ENCODE data around the gene POC1B.

POC1B gene

GRCh38 chr12:89494411-89495231 is 31.2 kb downstream of the POC1B start:
- DNase-seq = no peak

DNA sequence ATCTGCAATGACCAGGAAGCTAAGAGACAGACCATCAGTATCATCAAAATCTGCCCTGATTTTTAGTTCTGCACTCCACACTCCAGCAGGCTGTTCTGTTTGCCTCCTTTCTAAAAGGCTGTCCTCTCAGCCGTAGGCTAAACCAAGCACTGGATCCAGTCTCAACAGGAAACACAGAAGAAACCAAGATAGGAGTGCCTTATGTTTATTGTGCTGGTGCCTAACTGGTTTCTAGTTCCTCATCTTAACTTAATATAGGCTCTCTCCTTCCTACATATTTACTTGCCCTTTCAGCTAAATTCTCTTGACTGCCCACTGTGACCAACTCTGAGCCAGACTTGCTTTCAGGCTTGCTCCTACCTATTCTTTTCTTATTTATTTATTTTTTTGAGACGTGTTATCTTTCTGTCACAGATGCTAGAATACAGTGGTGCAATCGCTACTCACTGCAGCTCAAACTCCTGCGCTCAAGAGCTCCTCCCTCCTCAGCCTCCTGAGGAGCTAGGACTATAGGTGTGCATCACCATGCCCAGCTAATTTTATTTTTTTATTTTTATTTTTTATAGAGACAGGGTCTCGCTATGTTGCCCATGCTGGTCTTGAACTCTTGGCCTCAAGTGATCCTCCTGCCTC is 32.1 kb downstream of the POC1B start:
- no peak for DNase-seq

DNA sequence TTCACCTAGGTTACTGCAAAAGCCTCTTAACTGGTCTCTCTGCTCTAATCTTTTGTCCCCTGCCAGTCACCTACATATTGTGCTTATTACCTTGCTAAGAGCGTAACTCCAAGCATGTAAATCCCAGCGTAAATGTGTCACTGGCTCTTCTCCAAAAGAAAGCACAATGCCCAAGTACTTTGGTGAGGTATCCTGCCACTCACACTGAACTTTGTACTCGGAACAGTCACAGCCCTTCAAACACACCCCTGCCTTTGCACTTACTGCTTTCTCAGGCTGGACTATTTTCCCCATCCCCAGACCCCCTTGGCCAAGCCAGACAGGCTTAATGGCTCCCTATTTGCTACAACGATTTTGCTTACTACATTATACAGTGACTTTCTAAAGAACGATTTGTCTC is 33.0 kb downstream of the POC1B start:
- DNase-seq = no peak

GRCh38 chr12:89490922-89491321 is 34.9 kb downstream of the POC1B start:
- no peak for DNase-seq

GRCh38 chr12:89486264-89486663 is 39.6 kb downstream of the POC1B start:
- no peak for DNase-seq

- no peak for DNase-seq
Measured at GRCh38 chr12:89484470-89484869, 41.4 kb downstream of the POC1B start.

GRCh38 chr12:89481213-89481914 is 44.5 kb downstream of the POC1B start:
- no peak for DNase-seq

- DNase-seq = no peak
Measured at GRCh38 chr12:89479982-89480381, 45.9 kb downstream of the POC1B start.

GRCh38 chr12:89477633-89478279 is 48.1 kb downstream of the POC1B start:
- DNase-seq = no peak

DNA sequence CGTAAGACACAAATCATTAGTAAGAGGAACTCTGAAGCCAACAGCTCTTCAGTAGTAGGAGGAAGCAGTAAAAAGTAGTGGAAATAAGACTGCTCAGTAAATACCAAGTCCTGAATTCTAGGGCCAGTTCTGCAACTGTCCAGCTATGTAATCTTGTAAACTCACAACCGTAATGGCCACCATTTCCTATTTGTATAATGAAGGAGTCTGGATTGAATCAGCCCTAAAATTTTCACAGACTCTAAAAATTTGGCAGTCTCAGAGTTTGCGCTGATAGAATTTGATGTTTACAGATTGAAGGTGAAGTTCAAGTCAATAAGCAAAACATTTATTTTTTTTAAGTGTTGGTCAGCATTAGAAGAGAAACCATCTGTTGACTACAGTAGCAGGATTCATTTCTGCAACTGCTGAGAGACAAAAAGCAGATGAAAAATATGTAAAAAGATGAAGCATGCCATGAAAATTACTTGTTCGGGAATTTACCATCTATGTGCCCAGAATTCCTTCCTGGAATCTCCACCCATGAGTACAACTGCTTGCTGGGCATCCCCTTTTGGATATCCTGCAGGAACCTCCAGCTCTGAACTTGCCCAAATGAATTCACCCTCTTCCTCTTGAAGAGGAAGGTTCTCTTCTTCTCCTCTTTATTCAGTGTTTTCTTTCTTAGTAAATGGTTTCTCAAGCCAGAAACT is 48.8 kb downstream of the POC1B start:
- no peak for DNase-seq

DNA sequence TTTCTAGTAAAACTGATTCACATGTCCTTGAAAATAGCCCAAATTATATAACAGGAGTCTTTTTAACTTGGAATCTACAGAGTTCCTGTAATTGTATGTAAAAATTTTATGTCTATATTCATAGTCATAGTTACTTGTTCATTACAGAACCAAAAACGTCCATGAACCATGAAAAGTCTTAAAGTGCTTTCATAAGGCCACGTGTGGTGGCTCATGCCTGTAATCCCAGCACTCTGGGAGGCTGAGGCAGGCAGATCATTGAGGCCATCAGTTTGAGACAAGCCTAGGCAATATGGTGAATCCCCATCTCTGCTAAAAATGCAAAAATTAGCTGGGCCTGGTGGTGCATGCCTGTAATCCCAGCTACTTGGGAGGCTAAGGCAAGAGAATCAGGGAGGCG is 49.6 kb downstream of the POC1B start:
- DNase-seq = no peak

GRCh38 chr12:89475203-89475990 is 50.5 kb downstream of the POC1B start:
- DNase-seq = no peak

DNA sequence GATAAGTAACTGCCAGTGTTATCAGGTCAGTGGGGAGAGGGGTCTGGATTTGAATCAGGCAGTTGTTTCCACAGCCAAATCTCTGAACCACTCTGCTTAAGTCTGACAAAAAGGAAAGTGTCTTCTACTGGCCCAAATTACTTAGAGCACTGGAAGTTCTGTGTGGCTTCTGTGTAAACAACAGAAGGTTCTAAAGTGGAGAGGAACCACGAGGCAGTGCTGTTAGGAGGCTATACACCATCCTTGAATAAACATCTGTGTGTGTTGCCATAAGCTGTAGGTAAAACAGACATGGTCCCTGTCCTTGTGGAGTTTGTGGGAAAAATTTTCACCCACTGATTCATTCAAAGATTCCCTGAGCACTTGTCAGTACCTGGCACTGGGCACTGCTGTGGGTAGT is 51.2 kb downstream of the POC1B start:
- no peak for DNase-seq

DNA sequence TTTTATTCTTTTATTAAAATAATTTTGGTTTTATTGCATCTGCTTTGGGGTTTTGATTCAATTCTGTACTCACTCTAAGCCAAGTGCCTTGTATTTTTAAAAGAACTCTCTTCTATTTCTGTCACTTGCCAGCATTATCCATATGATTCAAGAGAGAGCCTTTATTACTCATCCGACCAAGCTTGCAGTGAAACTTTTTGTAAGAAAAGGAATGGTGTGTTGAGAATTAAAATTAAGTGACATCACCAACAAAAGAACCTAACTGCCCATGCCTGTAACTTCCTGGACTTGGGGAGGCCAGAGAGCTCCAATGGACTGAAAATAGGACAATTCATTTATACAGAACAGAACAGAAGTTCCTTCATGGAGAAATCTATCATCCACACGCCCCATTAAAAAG is 53.3 kb downstream of the POC1B start:
- no peak for DNase-seq

GRCh38 chr12:89470741-89471509 is 54.9 kb downstream of the POC1B start:
- DNase-seq = no peak

GRCh38 chr12:89469361-89469760 is 56.5 kb downstream of the POC1B start:
- DNase-seq = no peak

GRCh38 chr12:89468648-89469326 is 57.1 kb downstream of the POC1B start:
- no peak for DNase-seq

DNA sequence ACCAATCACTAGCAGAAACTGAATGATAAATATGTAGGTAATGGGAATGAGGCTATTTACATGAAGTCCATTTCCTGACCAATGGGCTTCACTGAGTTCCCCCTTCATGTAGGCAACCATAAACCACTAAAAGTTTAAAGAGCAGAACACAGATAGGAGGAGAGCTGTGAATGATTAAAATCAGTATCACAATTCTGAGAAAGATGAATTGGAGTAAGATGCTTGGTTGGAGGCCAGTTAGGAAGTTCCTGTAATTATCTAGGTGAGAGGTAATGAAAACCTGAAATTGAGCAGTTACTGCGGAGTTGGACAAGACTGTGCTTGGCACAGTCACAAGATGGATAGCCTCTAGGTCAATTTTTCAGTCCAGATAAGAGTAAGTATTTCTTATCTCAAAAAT is 57.8 kb downstream of the POC1B start:
- no peak for DNase-seq

DNA sequence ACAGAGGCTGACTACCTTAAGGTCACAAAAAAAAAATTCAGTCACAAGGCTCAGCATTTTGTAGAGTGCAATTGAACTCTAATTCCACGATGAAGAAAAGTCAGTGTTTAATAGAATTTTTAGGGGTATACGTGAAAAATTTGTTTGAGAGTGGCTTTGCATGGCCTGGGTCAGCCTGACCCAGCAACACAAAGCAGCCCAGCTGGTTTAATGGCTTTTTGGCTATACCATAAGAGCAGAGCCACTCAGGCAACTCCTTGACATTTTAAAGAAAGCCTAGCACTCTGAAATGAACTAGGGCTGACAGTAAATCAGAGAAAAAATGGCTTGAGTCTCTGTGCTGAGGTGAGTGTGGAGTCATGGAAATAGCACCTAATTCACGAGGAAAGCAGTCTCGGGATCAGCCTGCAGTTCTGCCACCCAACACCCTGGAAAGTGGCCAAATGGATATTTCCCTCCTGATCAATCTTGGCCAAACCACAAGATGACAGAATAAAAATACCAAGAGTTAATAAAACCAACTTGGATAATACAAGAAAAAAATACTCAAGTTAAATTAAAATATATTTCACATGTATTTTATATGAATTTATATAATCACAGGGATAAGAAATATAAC is 60.8 kb downstream of the POC1B start:
- no peak for DNase-seq
